H1 (cell line): ENCODE data around the gene CYBRD1. TPM values are rescaled to one million over a fixed set of nuclear protein-coding genes. Genes with fewer than 3 reads are reported as not detected.

ENCODE experiments used
- CTCF ChIA-PET: fragments of 300-600 bp; sonication (Branson Sonifier 250); formaldehyde crosslinking; loops from one replicate; lab custom pipeline; 2021; ENCODE audit not compliant: partially characterized antibody; lab: Charles Lee
- POLR2A ChIA-PET: fragments of 300-600 bp; sonication (Branson Sonifier 250); formaldehyde crosslinking; loops from one replicate; lab custom pipeline; 2021; ENCODE audit warnings: inconsistent platforms; ENCODE audit not compliant: partially characterized antibody; lab: Charles Lee
- DNase-seq, 2 experiments: peaks; one replicate each; pipeline versions ENCODE4 v3.0.0 to v3.0.0-alpha.2; 2010 to 2022; ENCODE audit warnings: low spot score in 2 of 2, low read depth in 1 of 2, mixed read lengths in 1 of 2
- FAIRE-seq: peaks from 2 replicates; lab custom pipeline; 2011; peaks lifted over from hg19 to GRCh38; lab: Jason Lieb, UNC
- H2AFZ ChIP-seq: 2 replicates; pipeline ENCODE4 v1.8.1; 2012; ENCODE audit warnings: low read length, inconsistent platforms
- H2AK5ac ChIP-seq: 2 replicates; pipeline ENCODE4 v1.6.1; 2013; ENCODE audit warnings: low read depth, low read length
- H2BK120ac ChIP-seq: replicated peaks from 2 replicates; pipeline ENCODE3; 2013; ENCODE audit warnings: low read depth, low read length, inconsistent platforms
- H2BK12ac ChIP-seq: 2 replicates; pipeline ENCODE4 v1.6.1; 2013; ENCODE audit warnings: low read depth, low read length
- H2BK15ac ChIP-seq: 2 replicates; pipeline ENCODE4 v1.6.1; 2013; ENCODE audit warnings: low read length
- H2BK20ac ChIP-seq: 2 replicates; pipeline ENCODE4 v1.6.1; 2013; ENCODE audit warnings: low read length
- H2BK5ac ChIP-seq: 2 replicates; pipeline ENCODE4 v1.6.1; 2013; ENCODE audit warnings: low read depth, low read length
- H3K14ac ChIP-seq: 2 replicates; pipeline ENCODE4 v1.6.1; 2013; ENCODE audit warnings: inconsistent platforms; ENCODE audit not compliant: insufficient read length
- H3K18ac ChIP-seq: 2 replicates; pipeline ENCODE4 v1.6.1; 2013; ENCODE audit warnings: low read length; ENCODE audit errors: extremely low read depth
- H3K23ac ChIP-seq: 2 replicates; pipeline ENCODE4 v1.6.1; 2013; ENCODE audit warnings: inconsistent platforms; ENCODE audit not compliant: insufficient read length
- H3K23me2 ChIP-seq: 2 replicates; pipeline ENCODE4 v1.6.1; 2013; ENCODE audit warnings: low read depth, low read length
- H3K27ac ChIP-seq: 2 replicates; pipeline ENCODE4 v1.6.1; 2011; ENCODE audit warnings: low read depth, low read length, inconsistent platforms
- H3K27me3 ChIP-seq, 4 experiments: replicated peaks in 1 of 4; 1 replicate in 1 of 4; 2 replicates in 3 of 4; pipeline versions ENCODE4 v1.6.1 to v1.8.1; 2011 to 2013; ENCODE audit warnings: low read length in 3 of 4, mild to moderate bottlenecking in 3 of 4, inconsistent platforms in 2 of 4, mixed read lengths in 2 of 4, moderate library complexity in 1 of 4; ENCODE audit not compliant: control insufficient read depth in 3 of 4, insufficient read depth in 3 of 4; ENCODE audit errors: extremely low read depth in 1 of 4
- H3K36me3 ChIP-seq, 4 experiments: 2 replicates each; pipeline versions ENCODE4 v1.6.1 to v1.8.1; 2011 to 2013; ENCODE audit warnings: mild to moderate bottlenecking in 4 of 4, low read length in 3 of 4, moderate library complexity in 2 of 4, control low read depth in 1 of 4, inconsistent platforms in 1 of 4; ENCODE audit not compliant: insufficient read depth in 4 of 4, control insufficient read depth in 2 of 4
- H3K4ac ChIP-seq: replicated peaks from 2 replicates; pipeline ENCODE3; 2013; ENCODE audit warnings: low read length, low read depth, mixed read lengths, inconsistent platforms; ENCODE audit not compliant: insufficient read length
- H3K4me1 ChIP-seq, 4 experiments: replicated peaks in 1 of 4; 1 replicate in 1 of 4; 2 replicates in 3 of 4; pipeline versions ENCODE4 v1.6.1 to v1.8.1; 2011 to 2013; ENCODE audit warnings: low read length in 3 of 4, inconsistent platforms in 2 of 4, mixed read lengths in 1 of 4; ENCODE audit not compliant: insufficient read depth in 4 of 4, control insufficient read depth in 3 of 4
- H3K4me2 ChIP-seq, 2 experiments: 2 replicates each; pipeline versions ENCODE4 v1.6.1 to v1.8.1; 2011 to 2013; ENCODE audit warnings: low read depth in 2 of 2, low read length in 2 of 2, control low read depth in 1 of 2, inconsistent platforms in 1 of 2, mild to moderate bottlenecking in 1 of 2; ENCODE audit not compliant: insufficient read depth in 1 of 2
- H3K4me3 ChIP-seq, 4 experiments: fragments of 200-600, 300-600 bp in 1 of 4; sonication (generic), shearing (Covaris generic), sonication (Bioruptor Twin) in 1 of 4; 2 replicates each; pipeline versions ENCODE4 v1.5.1 to v1.8.1; 2011 to 2016; ENCODE audit warnings: low read length in 4 of 4, low read depth in 3 of 4, control low read depth in 2 of 4, inconsistent platforms in 2 of 4, mild to moderate bottlenecking in 2 of 4, mixed read lengths in 1 of 4, moderate library complexity in 1 of 4; ENCODE audit not compliant: insufficient read depth in 2 of 4; ENCODE audit errors: extremely low read depth in 1 of 4
- H3K56ac ChIP-seq: replicated peaks from 2 replicates; pipeline ENCODE3; 2013; ENCODE audit warnings: low read depth, mild to moderate bottlenecking, mixed read lengths, low read length, inconsistent platforms; ENCODE audit not compliant: insufficient read length
- H3K79me1 ChIP-seq: 2 replicates; pipeline ENCODE4 v1.6.1; 2013; ENCODE audit warnings: low read depth, low read length, control low read depth
- H3K79me2 ChIP-seq, 2 experiments: 2 replicates each; pipeline versions ENCODE4 v1.6.1 to v1.8.1; 2012 to 2013; ENCODE audit warnings: low read length in 2 of 2, mild to moderate bottlenecking in 2 of 2, inconsistent platforms in 1 of 2; ENCODE audit not compliant: insufficient read depth in 2 of 2, control insufficient read depth in 1 of 2
- H3K9ac ChIP-seq, 4 experiments: replicated peaks in 1 of 4; 1 replicate in 1 of 4; 2 replicates in 3 of 4; pipeline versions ENCODE4 v1.6.1 to v1.8.1; 2011 to 2013; ENCODE audit warnings: low read depth in 3 of 4, low read length in 3 of 4, control low read depth in 2 of 4, mild to moderate bottlenecking in 2 of 4, moderate library complexity in 2 of 4, inconsistent platforms in 1 of 4; ENCODE audit errors: extremely low read depth in 1 of 4
- H3K9me3 ChIP-seq, 2 experiments: 2 replicates each; pipeline versions ENCODE4 v1.6.1 to v1.8.1; 2012 to 2013; ENCODE audit warnings: mild to moderate bottlenecking in 2 of 2, moderate library complexity in 2 of 2, control low read depth in 1 of 2, inconsistent platforms in 1 of 2, low read depth in 1 of 2, low read length in 1 of 2, mixed read lengths in 1 of 2; ENCODE audit not compliant: insufficient read depth in 2 of 2
- H4K20me1 ChIP-seq, 2 experiments: replicated peaks in 1 of 2; 2 replicates each; pipeline versions ENCODE3 to v1.8.1; 2011 to 2013; ENCODE audit warnings: inconsistent platforms in 2 of 2, low read length in 2 of 2, mild to moderate bottlenecking in 1 of 2; ENCODE audit not compliant: insufficient read depth in 2 of 2, control insufficient read depth in 1 of 2
- H4K5ac ChIP-seq: 2 replicates; pipeline ENCODE4 v1.6.1; 2013; ENCODE audit warnings: low read length, low read depth, mixed read lengths, inconsistent platforms; ENCODE audit not compliant: insufficient read length
- H4K8ac ChIP-seq: 2 replicates; pipeline ENCODE4 v1.8.0; 2013; ENCODE audit warnings: mild to moderate bottlenecking, moderate library complexity, low read length, inconsistent platforms; ENCODE audit not compliant: insufficient read depth; ENCODE audit errors: extremely low read depth
- H4K91ac ChIP-seq: replicated peaks from 2 replicates; pipeline ENCODE3; 2013; ENCODE audit warnings: low read length, mixed read lengths, inconsistent platforms; ENCODE audit not compliant: insufficient read length
- CBX8 ChIP-seq: fragments of 300-800, 300-1000 bp; sonication (generic); IDR thresholded peaks from 2 replicates; pipeline ENCODE4 v1.7.1; 2016; ENCODE audit warnings: low read depth, low read length, borderline replicate concordance
- CEBPB ChIP-seq: IDR thresholded peaks from 2 replicates; pipeline ENCODE4 v1.6.1; 2012; ENCODE audit warnings: low read depth, low read length
- CHD2 ChIP-seq: IDR thresholded peaks from 2 replicates; pipeline ENCODE4 v1.6.1; 2012; ENCODE audit warnings: low read length, improper control_type of control experiment
- KDM4A ChIP-seq: IDR thresholded peaks from one replicate; pipeline ENCODE4 v1.7.1; 2012; ENCODE audit warnings: low read depth, mild to moderate bottlenecking, moderate library complexity, low read length, inconsistent platforms; ENCODE audit not compliant: severe bottlenecking
- NRF1 ChIP-seq: IDR thresholded peaks from 2 replicates; pipeline ENCODE4 v1.6.1; 2011; ENCODE audit warnings: mild to moderate bottlenecking, low read depth, low read length, improper control_type of control experiment
- POU5F1 ChIP-seq: IDR thresholded peaks from 2 replicates; pipeline ENCODE4 v1.6.1; 2011; ENCODE audit warnings: low read depth, mild to moderate bottlenecking, low read length, moderate library complexity
- TAF7 ChIP-seq: optimal IDR thresholded peaks from 2 replicates; pipeline ENCODE3; 2011; ENCODE audit warnings: low read depth, mild to moderate bottlenecking, inconsistent platforms, low read length, moderate library complexity, borderline replicate concordance
- TCF12 ChIP-seq: IDR thresholded peaks from 2 replicates; pipeline ENCODE4 v1.6.1; 2011; ENCODE audit warnings: low read depth, mild to moderate bottlenecking, low read length
- TEAD4 ChIP-seq: IDR thresholded peaks from 2 replicates; pipeline ENCODE4 v1.6.1; 2012; ENCODE audit warnings: low read depth, low read length, inconsistent platforms, mixed read lengths
- USF2 ChIP-seq: IDR thresholded peaks from 2 replicates; pipeline ENCODE4 v1.6.1; 2011; ENCODE audit warnings: low read length, improper control_type of control experiment
- WGBS, 2 experiments: shearing (Covaris generic) in 1 of 2; methylation state at CpG; one replicate each; pipeline versions ENCODE4 v1.1.6 to v1.1.7; 2013 to 2015; ENCODE audit warnings: low lambda C conversion rate in 2 of 2, mixed read lengths in 2 of 2, inconsistent platforms in 1 of 2, low coverage in 1 of 2, missing lambda C conversion rate in 1 of 2; ENCODE audit not compliant: insufficient replicate concordance in 2 of 2, insufficient coverage in 1 of 2, insufficient read length in 1 of 2; ENCODE audit errors: extremely low coverage in 1 of 2, missing lambda C conversion rate in 1 of 2; 5-methylcytosine and 5-hydroxymethylcytosine counted together
- polyA plus RNA-seq, 7 experiments: library from polyadenylated mRNA; depleted of rRNA in 3 of 7; stranded (reverse) in 5 of 7; unstranded in 2 of 7; fragments of >200 nt in 5 of 7; fragments of 200-250 nt in 2 of 7; gene quantifications; 1 replicate in 5 of 7; 2 replicates in 1 of 7; 4 replicates in 1 of 7; pipeline versions ENCODE4 v1.2.1 to v1.2.3, GENCODE V29; 2011 to 2013; ENCODE audit warnings: missing spikeins in 2 of 7, mixed read lengths in 2 of 7
- total RNA-seq: library from RNA; stranded (reverse); fragmentation: NEBNext Ultra II Directional; extraction: Animal tissue kit (Norgen Biotek cat#: 25700); gene quantifications from 2 replicates; pipeline ENCODE4 v1.2.1, GENCODE V29; 2021
- TF ChIP-seq, protein P1 (sequence below), 3 experiments: IDR thresholded peaks; 1 replicate in 2 of 3; 2 replicates in 1 of 3; pipeline versions ENCODE4 v1.5.1 to v1.6.1; 2011; ENCODE audit warnings: low read length in 3 of 3, mild to moderate bottlenecking in 3 of 3, inconsistent platforms in 2 of 3, low read depth in 1 of 3, moderate library complexity in 1 of 3; ENCODE audit not compliant: insufficient read depth in 1 of 3; ENCODE audit errors: control extremely low read depth in 1 of 3

CYBRD1 gene
- total and polyA plus RNA-seq, 2 of the 8 experiments (the other 6 are each of a cell fraction or from before 2014, with no cell fraction given) = 10.7 to 12.6 TPM

DNA sequence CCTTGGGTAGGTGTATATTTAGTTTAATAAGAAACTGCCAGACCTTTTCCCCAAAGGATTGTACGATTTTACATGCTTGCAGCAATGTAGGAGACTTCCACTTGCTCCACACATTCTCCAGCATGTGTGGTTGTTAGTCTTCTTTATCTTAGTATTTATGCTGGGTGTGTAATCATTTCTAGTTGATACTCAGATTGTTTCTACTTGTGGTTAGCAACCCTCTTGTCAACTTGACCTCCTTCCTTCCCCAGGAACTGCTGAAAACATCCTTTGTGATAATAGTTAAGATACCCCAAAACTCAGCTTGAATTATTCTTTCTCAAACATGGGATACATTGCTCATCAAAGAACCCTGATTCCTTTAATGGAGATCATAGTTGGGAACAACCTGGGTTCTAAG lies 37.2 kb upstream of the CYBRD1 start:
- H3K27me3 ChIP-seq = no peaks in the 10 kb centered on the region
- no peak overlapping the region for H3K14ac ChIP-seq
- no peak overlapping the region for H4K91ac ChIP-seq
- H3K9ac ChIP-seq = no peak overlapping the region
- no peak overlapping the region for H2BK120ac ChIP-seq
- CTCF ChIA-PET = no interaction called here
- no peak overlapping the region for H3K4me3 ChIP-seq
- H3K4me2 ChIP-seq = no peak overlapping the region
- H3K27ac ChIP-seq = no peak overlapping the region
- no peak overlapping the region for H3K23ac ChIP-seq
- H2BK20ac ChIP-seq = no peak overlapping the region
- no peak overlapping the region for H2BK5ac ChIP-seq
- no peak overlapping the region for H4K8ac ChIP-seq
- H3K4me1 ChIP-seq = peaks cover 0 to 7% (median 4%) of the 10 kb centered on the region in 4 experiments; a peak in 5 of 7 replicates
- no peak overlapping the region for H2BK12ac ChIP-seq
- WGBS, 2 experiments = 100% methylated on average over 1 of the region's 1 CpG; no CpG with 5 or more reads in 1 of the 2 experiments
- no peaks in the 10 kb centered on the region; the same call in 1 of the 2 replicates for H3K79me1 ChIP-seq
- H4K20me1 ChIP-seq = no peaks in the 10 kb centered on the region
- H3K18ac ChIP-seq = no peak overlapping the region
- POLR2A ChIA-PET = interaction anchor here (1.5 kb wide), 1 partner anchor 11 kb away, joined by 3 read pairs; no protein-coding TSS in a partner anchor
- no peaks in the 10 kb centered on the region for H3K9me3 ChIP-seq
- no peak overlapping the region for H2BK15ac ChIP-seq
- no peaks in the 10 kb centered on the region for H3K79me2 ChIP-seq
- H2AK5ac ChIP-seq = no peak overlapping the region
- DNase-seq = no peak
- no peak overlapping the region for H4K5ac ChIP-seq
- no peaks in the 10 kb centered on the region for H3K23me2 ChIP-seq
- H3K36me3 ChIP-seq = peaks cover 0 to 14% (median 0%) of the 10 kb centered on the region in 4 experiments; a peak in 2 of 8 replicates
- no peak for FAIRE-seq
- no peak overlapping the region for H2AFZ ChIP-seq
- H3K56ac ChIP-seq = no peak overlapping the region
- no peak overlapping the region for H3K4ac ChIP-seq
- TF ChIP-seq USF2 (no peak), CEBPB (no peak), TEAD4 (no peak), CBX8 (no peak), NRF1 (no peak), KDM4A (no peak), POU5F1 (no peak), TCF12 (no peak), TAF7 (no peak), CHD2 (no peak)
- TF ChIP-seq, protein P1, sequence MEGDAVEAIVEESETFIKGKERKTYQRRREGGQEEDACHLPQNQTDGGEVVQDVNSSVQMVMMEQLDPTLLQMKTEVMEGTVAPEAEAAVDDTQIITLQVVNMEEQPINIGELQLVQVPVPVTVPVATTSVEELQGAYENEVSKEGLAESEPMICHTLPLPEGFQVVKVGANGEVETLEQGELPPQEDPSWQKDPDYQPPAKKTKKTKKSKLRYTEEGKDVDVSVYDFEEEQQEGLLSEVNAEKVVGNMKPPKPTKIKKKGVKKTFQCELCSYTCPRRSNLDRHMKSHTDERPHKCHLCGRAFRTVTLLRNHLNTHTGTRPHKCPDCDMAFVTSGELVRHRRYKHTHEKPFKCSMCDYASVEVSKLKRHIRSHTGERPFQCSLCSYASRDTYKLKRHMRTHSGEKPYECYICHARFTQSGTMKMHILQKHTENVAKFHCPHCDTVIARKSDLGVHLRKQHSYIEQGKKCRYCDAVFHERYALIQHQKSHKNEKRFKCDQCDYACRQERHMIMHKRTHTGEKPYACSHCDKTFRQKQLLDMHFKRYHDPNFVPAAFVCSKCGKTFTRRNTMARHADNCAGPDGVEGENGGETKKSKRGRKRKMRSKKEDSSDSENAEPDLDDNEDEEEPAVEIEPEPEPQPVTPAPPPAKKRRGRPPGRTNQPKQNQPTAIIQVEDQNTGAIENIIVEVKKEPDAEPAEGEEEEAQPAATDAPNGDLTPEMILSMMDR (IDR thresholded peaks at IDR 0.05; ENCODE audit: control extremely low read depth in 1 of 3, insufficient read depth in 1 of 3, low read depth in 1 of 3, low read length in 3 of 3) = no peak
